Urothelium cell line (cell line): Measurements from ENCODE around the gene ATP6V0D1.
"Not testable (repeated sequence)": the region's sequence is repeated elsewhere in the genome, so short reads cannot be mapped to it uniquely, and the experiment has no call there.

ENCODE experiments used
- DNase-seq: peaks from one replicate; pipeline ENCODE4 v3.0.0; 2011; ENCODE audit warnings: low spot score, mixed read lengths
- FAIRE-seq: peaks from 2 replicates; lab custom pipeline; 2011; peaks lifted over from hg19 to GRCh38; lab: Jason Lieb, UNC

The ATP6V0D1 gene

GRCh38 chr16:67504031-67505021 is 23.4 kb upstream of the ATP6V0D1 start:
- DNase-seq, result peak; percentile 70
- FAIRE-seq, result no peak

- no peak for DNase-seq
- FAIRE-seq, result peak; percentile 46
Measured at GRCh38 chr16:67499106-67499505, 18.1 kb upstream of the ATP6V0D1 start.

- FAIRE-seq, result no peak
- no peak for DNase-seq
Measured at GRCh38 chr16:67490335-67491096, 9.6 kb upstream of the ATP6V0D1 start.

GRCh38 chr16:67489401-67490083 is 8.6 kb upstream of the ATP6V0D1 start:
- DNase-seq (no peak), FAIRE-seq (no peak)

GRCh38 chr16:67487561-67487960 is 6.6 kb upstream of the ATP6V0D1 start:
- DNase-seq, FAIRE-seq: not testable (repeated sequence)

GRCh38 chr16:67486805-67487204 is 5.8 kb upstream of the ATP6V0D1 start:
- no peak for DNase-seq
- FAIRE-seq, result no peak

GRCh38 chr16:67483731-67484525 is 3.0 kb upstream of the ATP6V0D1 start:
- FAIRE-seq, result no peak
- DNase-seq, result no peak

- FAIRE-seq (no peak), DNase-seq (no peak)
Measured at GRCh38 chr16:67483150-67483549, 2.2 kb upstream of the ATP6V0D1 start, which contains the start of gene AGRP. AGRP (minus strand) TSS chr16:67483547; CDS start chr16:67483398, 149 bp downstream.

- FAIRE-seq (no peak), DNase-seq (no peak)
Measured at GRCh38 chr16:67482233-67482924, 1.4 kb upstream of the ATP6V0D1 start.

- DNase-seq (no peak), FAIRE-seq (no peak)
Measured at GRCh38 chr16:67481561-67482232, 740 bp upstream of the ATP6V0D1 start.

GRCh38 chr16:67477960-67478554 is 2.9 kb downstream of the ATP6V0D1 start:
- DNase-seq, result no peak
- FAIRE-seq, result no peak

- FAIRE-seq, result no peak
Measured at GRCh38 chr16:67474551-67475455, 6.2 kb downstream of the ATP6V0D1 start.

GRCh38 chr16:67471758-67472384 is 9.1 kb downstream of the ATP6V0D1 start:
- FAIRE-seq (no peak), DNase-seq (no peak)

More at GRCh38 chr16:67474551-67475455, 6.2 kb downstream of the ATP6V0D1 start:
- no peak for DNase-seq

GRCh38 chr16:67470359-67470758 is 10.6 kb downstream of the ATP6V0D1 start:
- no peak for FAIRE-seq
- DNase-seq, result no peak

- no peak for FAIRE-seq
- no peak for DNase-seq
Measured at GRCh38 chr16:67468731-67469130, 12.2 kb downstream of the ATP6V0D1 start.

GRCh38 chr16:67466581-67466980 is 14.4 kb downstream of the ATP6V0D1 start:
- no peak for FAIRE-seq
- no peak for DNase-seq

- no peak for FAIRE-seq
Measured at GRCh38 chr16:67464565-67464964, 16.4 kb downstream of the ATP6V0D1 start.

More at GRCh38 chr16:67464565-67464964, 16.4 kb downstream of the ATP6V0D1 start:
- no peak for DNase-seq
